HL-60/S4 (cell line): ENCODE measurements around the gene TLK1.
"Not testable (repeated sequence)": the region's sequence is repeated elsewhere in the genome, so short reads cannot be mapped to it uniquely, and the experiment has no call there.

Source experiments
- in situ Hi-C: fragments of 300-500 bp; cut with MboI; formaldehyde crosslinking; loops from 2 replicates; pipeline ENCODE4 v1.14.3; 2022; ENCODE audit warnings: low sequenced_read_pairs

TLK1 gene

DNA sequence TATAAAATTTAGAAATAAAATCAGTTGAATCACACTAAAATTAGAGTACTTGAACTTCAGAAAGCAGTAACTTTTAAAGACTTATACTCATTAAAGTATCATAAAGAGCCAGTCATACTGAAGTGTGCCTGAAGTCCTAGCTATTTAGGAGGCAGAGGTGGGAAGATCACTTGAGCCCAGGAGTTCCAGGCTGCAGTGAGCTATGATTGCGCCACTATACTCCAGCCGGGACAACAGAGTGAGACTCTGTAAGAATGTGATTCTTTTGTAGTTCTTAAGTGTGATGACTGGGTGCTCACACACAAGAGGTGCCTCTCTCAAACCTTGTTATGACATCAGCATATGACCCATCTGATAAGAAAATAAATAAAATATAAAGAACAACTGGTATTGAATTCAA, 14.6 kb downstream of the TLK1 start:
- in situ Hi-C loops: no loop called here

DNA sequence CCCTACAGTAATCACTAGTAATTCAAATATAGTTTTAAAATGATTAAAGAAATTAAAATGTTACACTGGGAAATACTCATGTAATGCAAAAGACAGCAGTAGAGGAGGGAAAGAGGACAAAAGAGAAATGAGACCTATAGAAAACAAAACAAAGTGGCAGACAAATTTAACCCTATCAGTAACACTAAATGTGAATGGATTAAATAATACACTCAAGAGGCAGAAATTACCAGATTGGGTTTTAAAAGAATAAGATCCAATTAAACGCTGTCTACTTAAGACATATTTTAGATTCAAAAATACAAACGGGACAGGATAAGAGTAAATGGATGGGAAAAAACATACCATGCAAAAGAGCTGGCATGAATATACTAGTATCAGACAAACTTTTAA, 17.0 kb downstream of the TLK1 start:
- in situ Hi-C loops: no loop called here

DNA sequence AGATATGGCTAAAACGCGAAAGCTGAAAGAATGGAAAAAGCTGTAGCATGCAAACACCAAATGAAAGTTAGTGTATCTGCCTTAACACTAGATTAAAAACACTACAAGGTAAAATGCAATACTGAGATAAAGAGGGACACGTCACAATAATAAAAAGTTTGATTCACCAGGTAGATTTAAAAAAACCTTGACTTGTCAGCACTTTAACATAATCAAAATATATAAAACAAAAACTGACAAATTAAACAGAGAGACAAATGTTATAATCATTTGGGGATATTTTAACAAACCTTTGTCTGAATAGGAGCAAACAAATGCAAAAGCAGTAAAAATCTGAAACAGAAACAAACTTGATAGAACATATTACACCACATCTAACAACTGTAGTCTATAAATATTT, 18.3 kb downstream of the TLK1 start:
- in situ Hi-C loops: no loop called here

DNA sequence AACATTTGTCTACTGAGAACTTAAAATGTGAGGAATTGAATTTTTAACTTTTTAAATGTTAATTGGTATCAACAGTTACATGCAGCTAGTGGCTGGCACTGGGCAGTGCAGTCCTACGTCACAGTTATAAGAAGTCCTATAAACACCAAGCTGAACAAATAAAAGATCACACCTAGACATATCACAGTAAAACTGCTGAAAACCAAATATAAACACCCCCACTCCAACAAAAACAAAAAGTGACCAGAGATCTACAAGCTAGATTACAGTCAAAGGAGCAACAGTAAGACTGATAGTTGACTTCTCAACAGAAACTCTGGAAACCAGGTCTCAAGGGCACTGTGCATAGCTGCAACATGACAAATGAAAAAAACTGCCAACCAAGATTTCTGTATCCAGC, 19.4 kb downstream of the TLK1 start:
- in situ Hi-C loops: no loop called here

DNA sequence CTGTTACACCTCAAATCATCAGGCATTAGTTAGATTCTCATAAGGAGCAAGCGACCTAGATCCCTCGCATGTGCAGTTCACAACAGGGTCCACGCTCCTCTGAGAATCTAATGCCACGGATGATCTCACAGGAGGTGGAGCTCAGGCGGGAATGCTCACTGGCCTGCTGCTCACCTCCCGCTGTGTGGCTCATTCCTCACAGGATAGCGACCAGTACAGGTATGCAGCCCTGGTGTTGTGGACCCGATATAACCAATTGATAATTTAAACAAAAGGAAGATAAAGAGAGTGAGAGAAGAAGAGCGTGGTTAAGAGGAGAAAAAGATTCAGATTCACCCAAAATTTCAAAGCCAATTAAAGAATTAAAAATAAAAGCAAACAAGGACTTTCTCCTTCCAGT, 20.8 kb downstream of the TLK1 start:
- in situ Hi-C loops: no loop called here

DNA sequence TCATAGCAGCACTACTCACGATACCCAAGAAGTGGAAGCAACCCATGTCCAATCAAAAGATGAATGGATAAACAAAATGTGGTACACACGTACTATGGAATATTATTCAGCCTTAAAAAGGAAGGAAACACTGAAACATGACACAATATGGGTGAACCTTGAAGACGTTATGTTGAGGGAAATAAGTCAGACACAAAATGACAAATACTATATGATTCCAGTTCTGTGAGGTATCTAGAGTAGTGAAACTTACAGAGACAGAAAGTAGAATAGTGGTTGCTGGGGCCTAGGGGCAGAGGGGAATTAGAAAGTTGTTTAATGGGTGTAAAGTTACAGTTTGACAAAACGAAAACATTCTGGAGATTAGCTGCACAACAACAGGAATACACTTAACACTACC, 24.7 kb downstream of the TLK1 start:
- in situ Hi-C loops: no loop called here

DNA sequence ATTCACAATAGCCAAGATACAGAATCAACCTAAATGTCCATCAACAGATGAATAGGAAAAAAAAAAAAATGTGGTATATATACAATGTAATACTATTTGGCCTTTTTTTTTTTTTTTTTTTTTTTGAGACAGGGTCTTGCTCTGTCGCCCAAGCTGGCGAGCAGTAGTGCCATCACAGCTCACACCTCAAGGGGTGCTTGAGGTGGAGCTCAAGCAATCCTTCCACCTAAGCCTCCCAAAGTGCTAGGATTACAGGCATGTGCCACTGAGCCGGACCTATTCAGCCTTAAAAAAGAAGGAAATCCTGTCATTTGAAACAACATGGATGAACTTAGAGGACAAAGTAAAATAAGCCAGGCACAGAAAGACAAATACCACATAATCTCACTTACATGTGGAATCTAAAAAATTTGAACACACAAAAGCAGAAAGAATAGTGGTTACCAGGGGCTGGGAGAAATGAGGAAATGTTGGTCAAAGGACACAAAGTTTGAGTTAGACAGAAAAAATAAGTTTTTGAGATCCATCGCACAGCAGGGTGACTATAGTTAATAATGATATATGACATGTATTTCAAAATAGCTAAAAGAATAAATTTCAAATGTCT, 26.0 kb downstream of the TLK1 start:
- in situ Hi-C loops: no loop called here

DNA sequence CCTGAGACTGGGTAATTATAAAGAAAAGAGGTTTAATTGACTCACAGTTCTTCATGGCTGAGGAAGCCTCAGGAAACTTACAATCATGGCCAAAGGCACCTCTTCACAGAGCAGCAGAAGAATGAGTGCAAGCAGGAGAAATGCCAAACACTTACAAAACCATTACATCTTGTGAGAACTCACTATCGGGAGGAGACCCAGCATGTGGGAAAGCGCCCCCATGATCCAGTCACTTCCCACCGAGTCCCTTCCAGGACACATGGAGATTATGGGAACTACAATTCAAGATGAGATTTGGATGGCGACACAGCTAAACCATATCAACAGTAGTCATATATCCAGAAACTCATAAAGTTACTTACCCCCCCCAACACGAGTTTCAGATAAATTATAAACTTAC, 28.6 kb downstream of the TLK1 start:
- in situ Hi-C loops: no loop called here

DNA sequence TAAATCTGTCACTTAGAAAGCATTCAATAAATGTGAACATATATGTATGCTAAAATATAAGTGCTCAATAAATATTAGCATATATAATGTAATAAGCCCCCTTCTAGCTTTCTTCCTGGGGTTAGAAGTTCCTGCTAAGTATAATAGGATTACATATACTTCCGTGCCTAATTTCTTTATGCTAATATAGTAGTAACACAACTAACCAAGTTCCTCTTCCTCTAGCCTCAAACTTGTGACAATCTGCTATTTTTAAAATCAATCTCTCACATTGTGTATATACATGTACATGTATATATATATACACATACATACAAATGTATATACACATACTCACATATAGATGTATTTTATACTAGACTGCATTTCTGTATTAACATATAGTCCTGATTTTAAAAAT, 32.2 kb downstream of the TLK1 start:
- in situ Hi-C loops: no loop called here

DNA sequence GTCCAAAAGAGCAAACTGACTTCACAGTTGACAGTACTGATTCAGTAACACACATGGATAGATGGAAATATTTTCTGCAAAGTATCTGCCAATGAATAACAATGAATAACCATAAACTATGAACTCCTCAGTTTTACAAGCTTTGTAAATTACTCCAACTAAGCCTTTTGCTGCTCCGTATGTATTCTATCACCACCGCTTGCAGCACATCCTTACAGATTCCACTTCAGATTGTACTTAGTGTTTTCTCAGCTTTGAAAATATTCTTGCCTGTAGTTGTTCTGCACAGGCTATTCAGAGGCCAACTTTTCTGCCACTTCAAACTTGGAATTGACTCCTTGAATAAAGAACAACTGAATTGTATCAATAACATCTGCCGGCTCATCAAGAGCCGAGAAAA, 36.2 kb downstream of the TLK1 start:
- in situ Hi-C loops: no loop called here

DNA sequence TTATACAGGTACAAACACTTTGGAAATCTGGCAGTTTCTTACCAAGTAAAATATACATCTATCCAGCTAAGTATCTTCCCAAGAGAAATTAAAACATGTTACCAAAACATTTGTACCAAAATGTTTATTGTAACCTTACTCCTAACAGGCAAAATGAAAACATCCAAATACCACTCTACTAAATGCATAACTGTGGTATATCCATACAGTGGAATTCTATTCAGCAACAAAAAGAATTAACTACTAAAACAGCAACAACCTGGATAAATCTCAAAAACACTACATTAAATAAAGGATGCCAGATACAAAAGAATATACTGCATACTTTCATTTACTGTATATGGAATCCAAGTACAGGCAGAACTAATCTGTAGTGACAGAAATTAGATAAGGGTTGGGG, 51.1 kb downstream of the TLK1 start:
- in situ Hi-C loops: no loop called here

DNA sequence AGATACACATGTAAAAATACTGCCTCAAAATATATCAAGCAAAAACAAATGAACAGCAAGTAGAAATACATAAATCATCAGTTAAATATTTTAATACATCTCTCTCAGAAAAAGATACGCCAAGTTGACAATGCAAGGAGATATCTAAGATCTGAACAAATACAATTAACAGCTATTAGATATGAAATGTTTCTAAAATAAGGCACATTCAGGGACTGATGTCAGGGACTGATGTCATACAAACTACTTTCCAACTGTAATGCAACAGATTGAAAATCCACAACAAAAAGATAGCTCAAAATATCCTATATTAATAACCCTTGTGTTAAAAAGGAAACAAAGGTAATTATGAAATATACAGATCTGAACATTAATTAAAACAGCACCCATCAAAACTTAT, 51.7 kb downstream of the TLK1 start:
- in situ Hi-C loops: no loop called here

DNA sequence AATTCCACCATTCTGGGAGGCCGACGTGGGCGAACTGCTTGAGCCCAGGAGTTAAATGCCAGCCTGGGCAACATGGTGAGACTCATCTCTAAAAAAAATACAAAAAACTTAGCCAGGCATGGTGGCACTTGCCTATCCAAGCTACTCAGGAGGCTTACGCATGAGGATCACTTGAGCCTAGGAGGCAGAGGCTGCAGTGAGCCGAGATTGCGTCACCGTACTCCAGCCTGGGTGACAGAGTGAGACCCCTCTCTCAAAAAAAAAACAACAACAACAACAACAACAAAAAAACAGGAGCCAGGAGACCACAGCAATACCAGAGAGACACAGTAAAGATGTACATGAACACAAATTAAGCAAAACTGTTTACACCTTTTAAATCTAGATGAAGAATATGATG, 52.9 kb downstream of the TLK1 start:
- in situ Hi-C loops: no loop called here

DNA sequence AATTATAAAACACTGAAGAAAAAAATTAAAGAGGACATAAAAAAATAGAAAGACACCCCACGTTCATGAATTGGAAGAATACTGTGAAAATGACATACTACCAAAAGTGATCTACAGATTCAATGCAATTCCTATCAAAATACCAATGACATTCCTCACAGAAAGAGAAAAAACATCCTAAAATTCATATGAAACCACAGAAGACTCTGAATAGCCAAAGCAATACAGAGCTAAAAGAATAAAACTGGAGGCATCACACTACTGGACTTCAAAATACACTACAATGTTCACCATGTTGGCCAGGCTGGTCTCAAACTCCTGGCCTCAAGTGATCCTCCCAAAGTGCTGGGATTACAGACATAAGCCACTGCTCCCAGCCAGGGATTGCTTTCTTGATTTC, 56.3 kb downstream of the TLK1 start:
- in situ Hi-C loops: no loop called here

DNA sequence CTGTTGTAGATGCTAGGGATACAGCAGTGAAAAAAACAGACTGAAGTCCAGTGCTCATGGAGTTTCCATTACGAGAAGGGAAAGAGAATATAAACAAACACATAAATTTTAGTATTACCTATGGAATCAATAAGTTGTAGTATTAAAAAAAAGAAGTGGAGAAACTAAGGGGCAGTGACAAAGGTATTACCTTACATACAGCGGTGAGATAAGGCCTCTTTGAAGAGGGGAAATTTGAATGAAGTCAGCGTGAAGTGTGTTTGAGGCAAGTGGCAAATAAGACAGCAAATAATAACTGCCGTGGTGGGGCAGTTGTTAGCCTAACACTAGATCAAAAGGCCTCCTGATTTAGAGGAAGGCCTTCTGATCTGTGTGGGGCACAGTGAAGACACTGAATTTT, 57.9 kb downstream of the TLK1 start:
- in situ Hi-C loops: no loop called here

DNA sequence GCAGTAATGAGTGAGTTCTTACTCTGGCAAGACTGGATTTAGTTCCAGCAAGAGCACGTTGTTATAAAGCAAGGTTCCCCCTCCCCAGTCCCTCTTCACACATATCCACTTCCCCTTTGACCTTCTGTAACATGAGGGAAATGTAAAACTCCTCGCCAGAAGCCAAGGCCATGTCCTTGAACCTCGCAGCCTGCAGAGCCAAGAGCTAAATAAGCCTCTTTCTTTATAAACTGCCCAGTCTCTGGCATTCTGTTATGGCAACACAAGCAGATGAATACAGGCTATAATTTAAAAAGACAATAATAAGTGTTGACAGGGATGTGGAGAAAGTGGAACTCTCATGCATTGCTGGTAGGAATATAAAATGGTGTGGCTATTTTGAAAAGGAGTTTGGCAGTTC, 60.3 kb downstream of the TLK1 start:
- in situ Hi-C loops: no loop called here

DNA sequence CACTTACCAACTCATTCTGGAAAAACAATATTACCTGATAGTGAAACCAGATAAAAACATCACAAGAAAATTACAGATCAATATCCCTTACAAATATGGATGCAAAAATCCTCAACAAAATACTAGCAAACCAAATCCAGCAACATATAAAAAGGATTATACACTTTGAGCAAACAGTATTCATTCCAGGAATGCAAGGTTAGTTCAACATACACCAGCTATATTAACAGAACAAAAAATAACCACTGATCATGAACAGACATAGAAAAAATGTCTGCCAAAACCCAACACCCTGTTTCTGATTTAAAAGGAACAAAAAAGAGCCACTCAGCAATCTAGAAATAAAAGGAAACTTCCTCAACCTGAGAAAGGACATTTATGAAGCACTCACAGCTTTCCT, 62.1 kb downstream of the TLK1 start:
- in situ Hi-C loops: no loop called here

DNA sequence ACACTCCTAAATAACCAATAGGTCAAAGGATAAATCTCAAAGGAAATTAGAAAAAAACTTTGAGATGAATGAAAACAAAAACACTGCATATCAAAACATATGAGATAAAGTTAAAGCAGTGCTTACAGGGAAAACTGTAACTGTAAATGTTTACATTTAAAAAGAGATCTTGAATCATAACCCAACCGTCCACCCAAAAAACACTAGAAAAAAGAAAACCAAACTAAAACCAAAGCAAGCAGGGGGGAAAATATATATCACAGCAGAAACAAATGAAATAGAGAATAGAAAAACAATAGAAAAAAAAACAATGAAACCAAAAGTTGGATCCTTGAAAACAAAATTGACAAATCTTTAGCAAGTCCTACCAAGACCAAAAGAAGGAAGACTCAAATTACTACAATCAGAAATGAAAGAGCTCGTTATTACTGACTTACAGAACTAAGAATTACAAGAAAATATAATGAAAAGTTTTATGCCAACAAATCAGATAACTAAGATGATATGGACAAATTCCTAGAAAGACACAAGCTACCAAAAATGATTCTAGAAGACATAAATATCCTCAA, 65.6 kb downstream of the TLK1 start:
- in situ Hi-C loops: no loop called here

DNA sequence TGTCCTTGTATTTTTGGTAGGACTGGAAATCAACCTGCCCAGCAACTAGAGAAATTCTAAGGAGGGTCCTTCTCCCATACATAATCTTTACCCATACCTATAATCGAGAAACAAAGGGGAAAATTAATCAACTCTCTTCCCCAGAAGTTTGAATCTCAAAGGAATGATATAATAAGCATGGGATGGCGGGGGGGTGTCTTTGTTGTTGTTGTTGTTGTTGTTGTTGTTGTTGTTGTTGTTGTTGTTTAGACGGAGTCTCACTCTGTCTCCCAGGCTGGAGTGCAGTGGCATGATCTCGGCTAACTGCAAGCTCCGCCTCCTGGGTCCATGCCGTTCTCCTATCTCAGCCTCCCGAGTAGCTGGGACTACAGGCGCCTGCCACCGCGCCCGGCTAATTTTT, 69.2 kb downstream of the TLK1 start:
- in situ Hi-C loops: not testable (repeated sequence)

DNA sequence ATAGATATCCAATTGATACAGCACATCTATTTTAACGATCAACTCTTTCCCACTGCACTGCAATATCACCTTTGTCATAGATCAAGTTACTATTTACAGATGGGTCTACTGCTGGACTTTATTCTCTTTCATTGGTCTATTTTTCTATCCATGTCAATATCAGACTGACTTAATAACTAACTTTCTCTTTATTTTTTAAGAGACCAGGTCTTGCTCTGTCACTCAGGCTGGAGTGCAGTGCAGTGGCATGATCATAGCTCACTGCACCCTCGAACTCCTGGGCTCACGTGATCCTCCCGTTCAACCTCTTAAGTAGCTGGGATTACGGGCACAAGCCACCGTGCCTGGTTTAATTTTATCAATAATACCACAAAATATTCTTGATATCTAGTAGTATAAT, 71.2 kb downstream of the TLK1 start:
- in situ Hi-C loops: no loop called here

DNA sequence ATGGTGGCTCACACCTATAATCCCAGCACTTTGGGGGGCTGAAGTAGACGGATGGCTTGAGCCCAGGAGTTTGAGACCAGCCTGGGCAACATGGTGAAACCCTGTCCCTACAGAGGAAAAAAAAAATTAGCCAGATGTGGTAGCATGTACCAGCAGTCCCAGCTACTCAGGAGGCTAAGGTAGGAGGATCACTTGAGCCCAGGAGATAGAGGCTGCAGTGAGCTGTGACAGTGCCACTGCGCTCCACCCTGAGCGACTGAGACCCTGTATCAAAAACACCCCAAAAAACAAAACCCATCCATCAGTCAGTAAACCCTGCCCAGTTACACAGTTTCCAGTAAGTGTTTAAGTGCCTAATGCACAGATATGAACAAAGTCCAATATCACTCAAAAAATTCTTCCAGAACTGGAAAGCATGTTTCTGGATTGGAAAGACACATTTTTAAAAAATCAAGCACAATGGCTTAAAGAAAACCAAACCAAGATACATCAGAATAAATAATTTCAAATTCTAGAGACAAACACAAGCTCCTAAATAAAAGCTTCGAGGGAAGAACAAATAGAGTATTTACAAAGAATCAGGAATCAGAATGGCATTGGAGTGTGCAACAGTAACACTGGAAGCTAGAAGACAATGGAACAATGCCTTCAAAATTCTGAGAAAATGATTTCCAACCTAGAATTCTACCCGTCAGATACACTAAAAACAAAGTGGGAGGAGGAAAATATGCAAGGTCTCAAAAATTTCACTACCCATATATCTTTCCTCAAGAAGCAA, 72.4 kb downstream of the TLK1 start:
- in situ Hi-C loops: no loop called here

DNA sequence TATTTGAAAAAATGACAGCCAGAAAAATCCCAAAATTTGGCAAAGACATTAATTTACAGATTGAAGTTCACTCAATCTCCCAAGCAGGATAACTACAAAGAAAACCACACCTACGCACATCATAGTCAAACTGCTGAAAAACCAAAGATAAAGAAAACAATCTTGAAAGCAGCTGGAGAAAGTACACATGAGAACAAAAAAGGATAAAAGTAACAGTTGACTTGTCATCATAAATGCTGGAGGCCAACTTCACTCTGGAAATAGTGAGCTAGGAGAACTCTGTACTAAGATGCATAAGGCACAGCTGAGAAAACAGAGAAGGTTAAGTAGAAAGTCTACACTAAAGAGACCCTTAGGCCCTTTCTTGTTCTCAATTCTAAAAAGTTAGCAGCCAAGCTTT, 73.1 kb downstream of the TLK1 start:
- in situ Hi-C loops: no loop called here
